Coronary artery (tissue), 2 donors: ENCODE measurements around the gene PLEKHG2.

Experiments
- DNase-seq: peaks from one replicate; pipeline ENCODE4 v3.0.0-alpha.2; 2017; ENCODE audit warnings: low spot score
- H3K27ac ChIP-seq, 2 donors: fragments of 200-600 bp; sonication (generic); one replicate each; pipeline ENCODE4 v1.5.1; 2016 to 2019
- H3K4me3 ChIP-seq: fragments of 200-600 bp; sonication (generic); 2 replicates; pipeline ENCODE4 v1.5.1; 2016; ENCODE audit warnings: mild to moderate bottlenecking, moderate library complexity
- TF ChIP-seq, protein P1 (sequence below): fragments of 200-600 bp; sonication (generic); IDR thresholded peaks from one replicate; pipeline ENCODE4 v1.5.1; 2019; ENCODE audit warnings: antibody characterized with exemption

Gene PLEKHG2

DNA sequence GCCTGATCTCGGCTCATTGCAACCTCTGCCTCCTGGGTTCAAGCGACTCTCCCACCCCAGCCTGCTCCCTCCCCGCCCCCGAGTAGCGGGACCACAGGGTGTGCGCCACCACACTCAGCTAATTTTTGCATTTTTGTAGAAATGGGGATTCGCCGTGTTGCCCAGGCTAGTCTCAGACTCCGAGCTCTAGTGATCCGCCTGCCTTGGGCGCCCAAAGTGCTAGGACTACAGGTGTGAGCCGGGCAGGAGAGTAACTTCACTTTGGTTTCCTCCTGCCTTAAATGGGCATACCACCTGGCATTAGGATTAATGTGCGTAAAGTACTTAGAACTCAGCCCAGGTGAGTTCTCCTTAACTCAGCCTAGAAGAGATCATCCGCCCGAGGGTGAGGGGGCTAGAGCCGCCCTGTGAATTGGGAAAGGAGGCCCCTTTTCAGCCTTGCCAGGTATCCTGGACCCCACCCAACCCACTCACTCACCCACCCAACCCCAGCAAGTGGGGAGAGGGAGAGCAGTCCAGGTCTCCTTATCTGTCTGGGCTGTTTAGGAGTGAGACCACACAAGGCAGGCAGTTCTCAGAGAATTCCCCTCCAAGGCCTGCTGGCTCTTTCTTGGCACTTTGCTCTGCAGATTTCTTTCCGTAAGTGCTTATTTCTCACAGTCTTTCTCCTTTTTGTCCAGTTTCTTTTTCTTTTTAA lies 7.1 kb upstream of the PLEKHG2 start:
- peak overlapping the region; percentile 97 for H3K4me3 ChIP-seq
- DNase-seq: no peak
- TF ChIP-seq, protein P1, sequence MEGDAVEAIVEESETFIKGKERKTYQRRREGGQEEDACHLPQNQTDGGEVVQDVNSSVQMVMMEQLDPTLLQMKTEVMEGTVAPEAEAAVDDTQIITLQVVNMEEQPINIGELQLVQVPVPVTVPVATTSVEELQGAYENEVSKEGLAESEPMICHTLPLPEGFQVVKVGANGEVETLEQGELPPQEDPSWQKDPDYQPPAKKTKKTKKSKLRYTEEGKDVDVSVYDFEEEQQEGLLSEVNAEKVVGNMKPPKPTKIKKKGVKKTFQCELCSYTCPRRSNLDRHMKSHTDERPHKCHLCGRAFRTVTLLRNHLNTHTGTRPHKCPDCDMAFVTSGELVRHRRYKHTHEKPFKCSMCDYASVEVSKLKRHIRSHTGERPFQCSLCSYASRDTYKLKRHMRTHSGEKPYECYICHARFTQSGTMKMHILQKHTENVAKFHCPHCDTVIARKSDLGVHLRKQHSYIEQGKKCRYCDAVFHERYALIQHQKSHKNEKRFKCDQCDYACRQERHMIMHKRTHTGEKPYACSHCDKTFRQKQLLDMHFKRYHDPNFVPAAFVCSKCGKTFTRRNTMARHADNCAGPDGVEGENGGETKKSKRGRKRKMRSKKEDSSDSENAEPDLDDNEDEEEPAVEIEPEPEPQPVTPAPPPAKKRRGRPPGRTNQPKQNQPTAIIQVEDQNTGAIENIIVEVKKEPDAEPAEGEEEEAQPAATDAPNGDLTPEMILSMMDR: no peak
- H3K27ac ChIP-seq: peak overlapping the region; percentile 99 to 100

GRCh38 chr19:39405958-39406655 lies 6.4 kb upstream of the PLEKHG2 start:
- peak overlapping the region; percentile 99 to 100 for H3K27ac ChIP-seq
- TF ChIP-seq, protein P1: no peak
- H3K4me3 ChIP-seq: peak overlapping the region; percentile 97
- no peak for DNase-seq

DNA sequence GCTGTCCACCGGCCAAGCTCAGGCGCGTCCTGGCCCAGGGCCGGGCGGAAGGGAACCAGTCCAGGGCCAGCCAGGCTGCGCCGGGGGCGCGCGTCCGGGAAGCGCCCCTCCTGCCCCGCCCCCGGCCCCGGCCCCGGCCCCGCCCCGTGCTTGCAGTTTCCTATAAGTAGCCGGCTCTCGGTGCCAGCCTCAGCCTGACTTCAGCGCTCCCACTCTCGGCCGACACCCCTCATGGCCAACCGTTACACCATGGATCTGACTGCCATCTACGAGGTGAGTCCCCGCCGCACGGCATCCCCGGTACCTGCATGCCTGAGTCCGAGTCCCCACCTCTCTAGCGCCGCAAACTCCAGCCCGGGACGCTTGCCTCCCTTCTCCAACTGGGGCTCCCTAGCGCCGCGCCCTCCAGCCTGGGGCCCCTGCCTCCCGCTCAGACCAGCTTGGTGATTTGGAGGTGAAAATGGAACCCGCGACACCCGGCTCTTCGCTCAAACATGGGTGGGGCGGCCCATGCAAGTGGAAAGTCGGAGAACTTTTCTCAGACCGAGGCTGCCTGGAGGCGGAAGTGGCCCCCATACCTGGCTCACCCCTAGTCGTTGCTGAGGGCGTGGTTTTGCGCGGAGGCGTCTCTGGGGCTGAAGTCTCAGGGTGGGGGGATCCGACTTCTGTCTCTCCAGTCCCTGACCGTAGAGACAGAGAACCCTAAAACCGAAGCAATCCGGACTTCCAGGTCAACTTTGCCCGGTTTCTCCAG lies 5.6 kb upstream of the PLEKHG2 start, which contains the start of gene ZFP36:
TSS of gene ZFP36 (plus strand) at position 192 of the 754 bp plus-strand sequence. CDS start at position 250, 58 bp downstream.
- DNase-seq: peak; percentile 98
- H3K4me3 ChIP-seq: peak within 1 kb of the TSS; percentile 97
- peak within 1 kb of the TSS; percentile 99 to 100 for H3K27ac ChIP-seq
- TF ChIP-seq, protein P1: no peak

- peak overlapping the region; percentile 99 to 100 for H3K27ac ChIP-seq
- peak overlapping the region; percentile 97 for H3K4me3 ChIP-seq
- TF ChIP-seq, protein P1: no peak
- no peak for DNase-seq
These were observed 5.1 kb upstream of the PLEKHG2 start for GRCh38 chr19:39407410-39407659.

GRCh38 chr19:39407660-39408391 lies 4.6 kb upstream of the PLEKHG2 start:
- Histone ChIP-seq H3K27ac (peak overlapping the region; percentile 99 to 100), H3K4me3 (peak overlapping the region; percentile 97)
- TF ChIP-seq, protein P1: no peak
- DNase-seq: peak; percentile 80

GRCh38 chr19:39408392-39409207 lies 3.9 kb upstream of the PLEKHG2 start:
- no peak for DNase-seq
- peak overlapping the region; percentile 99 to 100 for H3K27ac ChIP-seq
- TF ChIP-seq, protein P1: no peak
- peak overlapping the region; percentile 97 for H3K4me3 ChIP-seq
